Hepatocyte (in vitro differentiated cells): ENCODE results near the gene MRPS23. TPM values are rescaled to one million over a fixed set of nuclear protein-coding genes. Genes with fewer than 3 reads are reported as not detected.

Experiments
- DNase-seq: peaks from one replicate; pipeline ENCODE4 v3.0.0-alpha.2; 2016; ENCODE audit warnings: low spot score
- H2AFZ ChIP-seq: fragments of 200-600 bp; sonication (generic); 2 replicates; pipeline ENCODE4 v1.6.0; 2016; ENCODE audit warnings: antibody characterized with exemption, mild to moderate bottlenecking
- H3K27ac ChIP-seq: fragments of 200-600 bp; sonication (generic); 2 replicates; pipeline ENCODE4 v1.5.1; 2016; ENCODE audit warnings: mild to moderate bottlenecking
- H3K27me3 ChIP-seq: fragments of 200-600 bp; sonication (generic); 2 replicates; pipeline ENCODE4 v1.6.1; 2016
- H3K36me3 ChIP-seq: fragments of 200-600 bp; sonication (generic); replicated peaks from 2 replicates; pipeline ENCODE4 v1.5.1; 2016; ENCODE audit warnings: low read depth; ENCODE audit not compliant: insufficient read depth
- H3K4me1 ChIP-seq: fragments of 200-600 bp; sonication (generic); 2 replicates; pipeline ENCODE4 v1.5.1; 2016; ENCODE audit warnings: mild to moderate bottlenecking, moderate library complexity; ENCODE audit not compliant: insufficient read depth
- H3K4me2 ChIP-seq: fragments of 200-600 bp; sonication (generic); 2 replicates; pipeline ENCODE4 v1.6.0; 2016
- H3K4me3 ChIP-seq: fragments of 200-600 bp; sonication (generic); 2 replicates; pipeline ENCODE4 v1.5.1; 2016; ENCODE audit warnings: mild to moderate bottlenecking
- H3K79me2 ChIP-seq: fragments of 200-600 bp; sonication (generic); 2 replicates; pipeline ENCODE4 v1.6.0; 2017; ENCODE audit warnings: mild to moderate bottlenecking
- H3K9me2 ChIP-seq: fragments of 200-600 bp; sonication (generic); replicated peaks from 2 replicates; pipeline ENCODE4 v1.6.0; 2017; ENCODE audit warnings: mild to moderate bottlenecking; ENCODE audit not compliant: insufficient read depth
- H3K9me3 ChIP-seq: fragments of 200-600 bp; sonication (generic); 2 replicates; pipeline ENCODE4 v1.5.1; 2016; ENCODE audit warnings: low read depth, mild to moderate bottlenecking
- H4K20me1 ChIP-seq: fragments of 200-600 bp; sonication (generic); 2 replicates; pipeline ENCODE4 v1.6.0; 2016; ENCODE audit warnings: mild to moderate bottlenecking; ENCODE audit not compliant: insufficient read depth, poor library complexity, severe bottlenecking
- EZH2 ChIP-seq: fragments of 200-600 bp; sonication (generic); IDR thresholded peaks from 2 replicates; pipeline ENCODE4 v1.6.1; 2016; ENCODE audit warnings: antibody characterized with exemption, mild to moderate bottlenecking, borderline replicate concordance
- EZH2phosphoT487 ChIP-seq: fragments of 200-600 bp; sonication (generic); IDR thresholded peaks from one replicate; pipeline ENCODE4 v1.6.1; 2018; ENCODE audit warnings: antibody characterized with exemption, mild to moderate bottlenecking, low read depth, moderate library complexity; ENCODE audit not compliant: unreplicated experiment, severe bottlenecking
- WGBS: methylation state at CpG from one replicate; pipeline ENCODE4 v1.1.6; 2016; ENCODE audit warnings: low lambda C conversion rate; ENCODE audit errors: missing lambda C conversion rate; 5-methylcytosine and 5-hydroxymethylcytosine counted together
- polyA plus RNA-seq: library from polyadenylated mRNA; unstranded; fragments of >200 nt; fragmentation: Nextera tagmentation; extraction: Ambion mirVana; gene quantifications from 2 replicates; pipeline ENCODE4 v1.2.1, GENCODE V29; 2016
- total RNA-seq: library from RNA; depleted of rRNA; stranded (reverse); fragments of >200 nt; gene quantifications from 2 replicates; pipeline ENCODE4 v1.2.3, GENCODE V29; 2014
- TF ChIP-seq, protein P1 (sequence below): fragments of 200-600 bp; sonication (generic); IDR thresholded peaks from 2 replicates; pipeline ENCODE4 v1.5.1; 2016; ENCODE audit warnings: antibody characterized with exemption, mild to moderate bottlenecking; ENCODE audit not compliant: poor library complexity

The MRPS23 gene
- total and polyA plus RNA-seq, 2 experiments from 2014 or later = 21.9 to 44.2 TPM

DNA sequence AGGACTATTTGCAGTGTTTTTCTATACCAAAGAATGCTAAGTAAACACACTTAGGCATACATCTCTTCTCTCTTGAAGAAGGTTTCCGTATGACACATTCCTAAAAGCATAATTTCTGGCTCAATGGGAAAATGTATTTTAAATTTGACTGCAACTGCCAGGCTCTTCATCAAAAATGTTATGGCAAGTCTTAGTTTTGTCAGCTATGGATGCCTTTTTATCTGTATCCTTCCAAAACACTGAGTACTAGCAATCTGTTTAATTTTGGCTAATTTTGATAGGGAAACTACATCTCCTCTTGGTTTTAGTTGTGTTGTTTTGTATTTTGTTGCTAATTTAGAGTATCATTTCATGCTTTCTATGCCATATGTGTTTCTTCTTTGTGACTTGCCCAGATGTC, 35.4 kb downstream of the MRPS23 start:
- H3K27me3 ChIP-seq = peaks cover 5% of the 10 kb centered on the region
- no peak for TF ChIP-seq EZH2
- TF ChIP-seq, protein P1, sequence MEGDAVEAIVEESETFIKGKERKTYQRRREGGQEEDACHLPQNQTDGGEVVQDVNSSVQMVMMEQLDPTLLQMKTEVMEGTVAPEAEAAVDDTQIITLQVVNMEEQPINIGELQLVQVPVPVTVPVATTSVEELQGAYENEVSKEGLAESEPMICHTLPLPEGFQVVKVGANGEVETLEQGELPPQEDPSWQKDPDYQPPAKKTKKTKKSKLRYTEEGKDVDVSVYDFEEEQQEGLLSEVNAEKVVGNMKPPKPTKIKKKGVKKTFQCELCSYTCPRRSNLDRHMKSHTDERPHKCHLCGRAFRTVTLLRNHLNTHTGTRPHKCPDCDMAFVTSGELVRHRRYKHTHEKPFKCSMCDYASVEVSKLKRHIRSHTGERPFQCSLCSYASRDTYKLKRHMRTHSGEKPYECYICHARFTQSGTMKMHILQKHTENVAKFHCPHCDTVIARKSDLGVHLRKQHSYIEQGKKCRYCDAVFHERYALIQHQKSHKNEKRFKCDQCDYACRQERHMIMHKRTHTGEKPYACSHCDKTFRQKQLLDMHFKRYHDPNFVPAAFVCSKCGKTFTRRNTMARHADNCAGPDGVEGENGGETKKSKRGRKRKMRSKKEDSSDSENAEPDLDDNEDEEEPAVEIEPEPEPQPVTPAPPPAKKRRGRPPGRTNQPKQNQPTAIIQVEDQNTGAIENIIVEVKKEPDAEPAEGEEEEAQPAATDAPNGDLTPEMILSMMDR = no peak
- no peak for TF ChIP-seq EZH2phosphoT487
- WGBS = 64% methylated on average over 1 of the region's 1 CpG

GRCh38 chr17:57811638-57812280, 38.1 kb downstream of the MRPS23 start:
- DNase-seq = no peak
- no peaks in the 10 kb centered on the region for H3K9me2 ChIP-seq
- H3K9me3 ChIP-seq = no peaks in the 10 kb centered on the region
- 81% methylated on average over 8 of the region's 8 CpGs for WGBS
- no peak overlapping the region for H3K27ac ChIP-seq
- TF ChIP-seq EZH2phosphoT487 (no peak), EZH2 (no peak)
- TF ChIP-seq, protein P1 = no peak
- H4K20me1 ChIP-seq = no peaks in the 10 kb centered on the region
- H3K4me3 ChIP-seq = no peak overlapping the region
- H2AFZ ChIP-seq = no peak overlapping the region
- no peaks in the 10 kb centered on the region for H3K79me2 ChIP-seq
- H3K4me1 ChIP-seq = peaks cover 13% of the 10 kb centered on the region
- peaks cover 5% of the 10 kb centered on the region for H3K27me3 ChIP-seq
- peak overlapping the region; percentile 71 for H3K4me2 ChIP-seq
- H3K36me3 ChIP-seq = no peaks in the 10 kb centered on the region

More for the DNA sequence above, 35.4 kb downstream of the MRPS23 start:
- H2AFZ ChIP-seq = no peak overlapping the region
- no peak overlapping the region for H3K4me2 ChIP-seq
- no peak overlapping the region for H3K4me3 ChIP-seq
- no peaks in the 10 kb centered on the region for H3K79me2 ChIP-seq
- H3K4me1 ChIP-seq = peaks cover 13% of the 10 kb centered on the region
- no peak overlapping the region for H3K27ac ChIP-seq
- H4K20me1 ChIP-seq = no peaks in the 10 kb centered on the region
- H3K9me3 ChIP-seq = no peaks in the 10 kb centered on the region
- no peak for DNase-seq
- no peaks in the 10 kb centered on the region for H3K36me3 ChIP-seq
- H3K9me2 ChIP-seq = no peaks in the 10 kb centered on the region

DNA sequence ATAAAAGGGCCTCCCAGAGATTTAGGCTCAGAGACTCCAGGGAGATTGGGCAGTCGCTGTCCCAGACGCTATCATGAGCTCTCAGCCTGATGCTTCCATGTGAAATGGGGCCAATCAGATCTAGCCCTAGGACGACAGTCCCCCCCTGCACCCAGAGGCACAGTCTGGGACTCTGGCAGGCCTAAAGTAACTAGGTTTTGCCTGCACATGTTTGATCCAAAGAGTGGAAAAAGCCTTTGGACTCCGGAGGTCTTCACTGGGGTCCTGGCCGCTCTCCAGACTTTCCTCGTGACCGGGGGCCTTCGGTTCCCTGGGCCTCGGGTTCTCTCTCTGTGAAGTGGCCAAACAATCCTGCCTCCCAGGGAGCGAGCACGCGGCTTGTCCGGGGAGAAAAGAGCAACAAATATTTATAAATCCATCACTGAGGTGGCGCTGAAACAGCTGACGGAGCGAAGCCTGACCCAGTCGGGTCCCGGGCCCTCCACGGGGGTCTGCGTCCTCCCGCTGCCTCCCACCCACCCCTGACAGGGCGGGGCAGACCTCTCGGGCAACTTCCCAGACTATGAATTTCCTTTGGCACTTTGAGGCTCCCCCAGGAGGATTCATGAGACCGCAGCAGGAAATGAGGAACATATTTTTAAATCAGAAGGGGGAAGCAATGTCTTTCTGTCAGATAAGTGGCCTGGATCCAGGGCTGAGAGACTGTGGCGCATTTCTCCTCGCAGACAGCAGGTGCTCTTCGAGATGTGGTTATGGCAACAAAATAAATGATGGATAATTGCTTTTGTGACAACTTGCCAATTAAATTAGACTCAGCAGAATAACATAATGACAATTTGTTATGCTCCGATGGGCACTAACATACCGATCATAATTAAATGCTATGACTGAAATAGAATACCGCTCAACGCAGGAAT, 38.9 kb downstream of the MRPS23 start:
- WGBS = 46% methylated on average over 31 of the region's 31 CpGs
- no peaks in the 10 kb centered on the region for H3K36me3 ChIP-seq
- no peak overlapping the region for H3K4me3 ChIP-seq
- H2AFZ ChIP-seq = no peak overlapping the region
- peaks cover 11% of the 10 kb centered on the region for H3K27me3 ChIP-seq
- peak; percentile 30 for DNase-seq
- no peaks in the 10 kb centered on the region for H4K20me1 ChIP-seq
- peak overlapping the region; percentile 71 for H3K4me2 ChIP-seq
- no peaks in the 10 kb centered on the region for H3K79me2 ChIP-seq
- peak overlapping the region; percentile 47 for H3K27ac ChIP-seq
- H3K9me2 ChIP-seq = no peaks in the 10 kb centered on the region
- no peaks in the 10 kb centered on the region for H3K9me3 ChIP-seq
- no peak for TF ChIP-seq EZH2phosphoT487
- no peak for TF ChIP-seq EZH2
- TF ChIP-seq, protein P1 = no peak
- peaks cover 13% of the 10 kb centered on the region for H3K4me1 ChIP-seq
